GM23248 (cell line): Measurements from ENCODE around the gene LDHAL6B. TPM values are rescaled to one million over a fixed set of nuclear protein-coding genes. Genes with fewer than 3 reads are reported as not detected.
A peak's percentile ranks its signal among the peaks of the same experiment; 100 is the strongest.

Source experiments
- DNase-seq: peaks from one replicate; pipeline ENCODE4 v3.0.0-alpha.2; 2015
- H2AFZ ChIP-seq: fragments of 200-600 bp; sonication (generic); 2 replicates; pipeline ENCODE4 v1.6.1; 2016; ENCODE audit warnings: antibody characterized with exemption
- H3F3A ChIP-seq: fragments of 200-600 bp; sonication (generic); 2 replicates; pipeline ENCODE4 v1.6.1; 2016; ENCODE audit warnings: mild to moderate bottlenecking, antibody characterized with exemption, mixed run types; ENCODE audit not compliant: insufficient read depth
- H3K27ac ChIP-seq: fragments of 200-600 bp; sonication (generic); 2 replicates; pipeline ENCODE4 v1.5.1; 2016; ENCODE audit warnings: mild to moderate bottlenecking
- H3K27me3 ChIP-seq: fragments of 200-600 bp; sonication (generic); replicated peaks from 2 replicates; pipeline ENCODE4 v1.6.1; 2016; ENCODE audit warnings: mild to moderate bottlenecking; ENCODE audit not compliant: insufficient read depth
- H3K36me3 ChIP-seq: fragments of 200-600 bp; sonication (generic); 2 replicates; pipeline ENCODE4 v1.6.1; 2016; ENCODE audit warnings: low read depth, mild to moderate bottlenecking
- H3K4me1 ChIP-seq: fragments of 200-600 bp; sonication (generic); 2 replicates; pipeline ENCODE4 v1.6.1; 2016; ENCODE audit warnings: mild to moderate bottlenecking; ENCODE audit not compliant: insufficient read depth
- H3K4me2 ChIP-seq: fragments of 200-600 bp; sonication (generic); one replicate; pipeline ENCODE4 v1.6.1; 2016; ENCODE audit warnings: mild to moderate bottlenecking; ENCODE audit not compliant: unreplicated experiment
- H3K4me3 ChIP-seq: fragments of 200-600 bp; sonication (generic); 2 replicates; pipeline ENCODE4 v1.5.1; 2016; ENCODE audit warnings: mild to moderate bottlenecking
- H3K79me2 ChIP-seq: fragments of 200-600 bp; sonication (generic); 2 replicates; pipeline ENCODE4 v1.6.1; 2016; ENCODE audit warnings: mild to moderate bottlenecking; ENCODE audit not compliant: insufficient read depth
- H3K9ac ChIP-seq: fragments of 200-600 bp; sonication (generic); 2 replicates; pipeline ENCODE4 v1.6.1; 2016; ENCODE audit warnings: mild to moderate bottlenecking
- H3K9me2 ChIP-seq: fragments of 200-600 bp; sonication (generic); 2 replicates; pipeline ENCODE4 v1.6.1; 2016; ENCODE audit warnings: mixed run types, mild to moderate bottlenecking, moderate library complexity; ENCODE audit not compliant: insufficient read depth
- H3K9me3 ChIP-seq: fragments of 200-600 bp; sonication (generic); one replicate; pipeline ENCODE4 v1.6.1; 2017; ENCODE audit warnings: low read depth
- H4K20me1 ChIP-seq: fragments of 200-600 bp; sonication (generic); 2 replicates; pipeline ENCODE4 v1.6.0; 2016; ENCODE audit not compliant: insufficient read depth
- EZH2 ChIP-seq: fragments of 200-600 bp; sonication (generic); IDR thresholded peaks from 2 replicates; pipeline ENCODE4 v1.6.1; 2018; ENCODE audit warnings: antibody characterized with exemption, mild to moderate bottlenecking; ENCODE audit not compliant: insufficient read depth, poor library complexity, severe bottlenecking
- EZH2phosphoT487 ChIP-seq: fragments of 200-600 bp; sonication (generic); IDR thresholded peaks from 2 replicates; pipeline ENCODE4 v1.6.1; 2018; ENCODE audit warnings: antibody characterized with exemption, moderate library complexity, mild to moderate bottlenecking, low read depth; ENCODE audit not compliant: insufficient read depth
- WGBS, 2 experiments: methylation state at CpG; one replicate each; pipeline ENCODE4 v1.1.6; 2015 to 2017; ENCODE audit warnings: low lambda C conversion rate in 2 of 2, low coverage in 1 of 2; ENCODE audit errors: missing lambda C conversion rate in 2 of 2; 5-methylcytosine and 5-hydroxymethylcytosine counted together
- in situ Hi-C: fragments of 300-500 bp; cut with MboI; formaldehyde crosslinking; loops from 2 replicates; pipeline ENCODE4 v1.15.0; 2020
- polyA plus RNA-seq: library from polyadenylated mRNA; unstranded; fragments of >200 nt; fragmentation: Nextera tagmentation; extraction: Ambion mirVana; gene quantifications from 2 replicates; pipeline ENCODE4 v1.2.1, GENCODE V29; 2016
- total RNA-seq: library from RNA; depleted of rRNA; stranded (reverse); fragments of >200 nt; shearing (Covaris generic); gene quantifications from 2 replicates; pipeline ENCODE4 v1.2.3, GENCODE V29; 2014

The LDHAL6B gene
- total and polyA plus RNA-seq, 2 experiments from 2014 or later: 0.10 TPM; not detected in 1

GRCh38 chr15:59186501-59186900 is 20.1 kb upstream of the LDHAL6B start:
- peak; percentile 64 for DNase-seq
- peaks cover 67% of the 10 kb centered on the region for H3K36me3 ChIP-seq
- no peak overlapping the region for H3K4me2 ChIP-seq
- no peaks in the 10 kb centered on the region for H4K20me1 ChIP-seq
- no peak overlapping the region for H2AFZ ChIP-seq
- H3K27ac ChIP-seq: no peak overlapping the region
- peaks cover 32% of the 10 kb centered on the region for H3F3A ChIP-seq
- 94 to 96% methylated on average over 4 of the region's 4 CpGs for WGBS, 2 experiments
- peaks cover 29% of the 10 kb centered on the region for H3K4me1 ChIP-seq
- H3K27me3 ChIP-seq: no peaks in the 10 kb centered on the region
- no peak overlapping the region for H3K4me3 ChIP-seq
- no peak overlapping the region for H3K9ac ChIP-seq
- no peaks in the 10 kb centered on the region for H3K79me2 ChIP-seq
- no peaks in the 10 kb centered on the region for H3K9me3 ChIP-seq
- no peaks in the 10 kb centered on the region for H3K9me2 ChIP-seq
- in situ Hi-C loops: no loop called here
- TF ChIP-seq EZH2 (no peak), EZH2phosphoT487 (no peak)

DNA sequence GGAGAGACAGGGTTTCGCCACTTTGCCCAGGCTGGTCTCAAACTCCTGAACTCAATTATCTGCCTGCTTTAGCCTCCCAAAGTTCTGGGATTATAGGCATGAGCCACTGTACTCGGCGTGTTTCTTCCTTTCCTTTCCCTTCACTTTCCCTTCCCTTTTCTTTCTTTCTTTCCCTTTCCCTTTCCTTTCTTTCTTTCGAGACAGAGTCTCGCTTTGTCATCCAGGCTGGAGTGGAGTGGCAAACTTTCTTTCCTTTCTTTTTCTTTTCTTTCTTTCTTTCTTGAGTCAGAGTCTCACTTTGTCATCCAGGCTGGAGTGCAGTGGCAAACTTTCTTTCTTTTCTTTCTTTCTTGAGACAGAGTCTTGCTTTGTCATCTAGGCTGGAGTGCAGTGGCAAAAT is 17.4 kb upstream of the LDHAL6B start:
- no peak overlapping the region for H3K27ac ChIP-seq
- H2AFZ ChIP-seq: no peak overlapping the region
- no peaks in the 10 kb centered on the region for H3K27me3 ChIP-seq
- 94 to 99% methylated on average over 5 of the region's 5 CpGs for WGBS, 2 experiments
- H4K20me1 ChIP-seq: no peaks in the 10 kb centered on the region
- peaks cover 45% of the 10 kb centered on the region for H3F3A ChIP-seq
- H3K36me3 ChIP-seq: peaks cover 65% of the 10 kb centered on the region
- H3K4me1 ChIP-seq: peaks cover 37% of the 10 kb centered on the region
- DNase-seq: no peak
- no peaks in the 10 kb centered on the region for H3K9me3 ChIP-seq
- no peaks in the 10 kb centered on the region for H3K79me2 ChIP-seq
- in situ Hi-C loops: no loop called here
- no peak for TF ChIP-seq EZH2phosphoT487
- H3K9me2 ChIP-seq: no peaks in the 10 kb centered on the region
- no peak overlapping the region for H3K9ac ChIP-seq
- no peak overlapping the region for H3K4me2 ChIP-seq
- H3K4me3 ChIP-seq: no peak overlapping the region

- peaks cover 47% of the 10 kb centered on the region for H3F3A ChIP-seq
- peaks cover 63% of the 10 kb centered on the region for H3K36me3 ChIP-seq
- TF ChIP-seq EZH2phosphoT487 (no peak), EZH2 (no peak)
- H3K4me1 ChIP-seq: peaks cover 37% of the 10 kb centered on the region
- no peaks in the 10 kb centered on the region for H3K27me3 ChIP-seq
- H3K4me2 ChIP-seq: no peak overlapping the region
- no peaks in the 10 kb centered on the region for H3K9me2 ChIP-seq
- H4K20me1 ChIP-seq: no peaks in the 10 kb centered on the region
- DNase-seq: no peak
- H2AFZ ChIP-seq: no peak overlapping the region
- no peak overlapping the region for H3K9ac ChIP-seq
- 95 to 97% methylated on average over 7 of the region's 7 CpGs for WGBS, 2 experiments
- no peaks in the 10 kb centered on the region for H3K9me3 ChIP-seq
- in situ Hi-C loops: no loop called here
- no peak overlapping the region for H3K27ac ChIP-seq
- no peak overlapping the region for H3K4me3 ChIP-seq
- H3K79me2 ChIP-seq: no peaks in the 10 kb centered on the region
Measured at GRCh38 chr15:59190291-59190690, 16.4 kb upstream of the LDHAL6B start.

DNA sequence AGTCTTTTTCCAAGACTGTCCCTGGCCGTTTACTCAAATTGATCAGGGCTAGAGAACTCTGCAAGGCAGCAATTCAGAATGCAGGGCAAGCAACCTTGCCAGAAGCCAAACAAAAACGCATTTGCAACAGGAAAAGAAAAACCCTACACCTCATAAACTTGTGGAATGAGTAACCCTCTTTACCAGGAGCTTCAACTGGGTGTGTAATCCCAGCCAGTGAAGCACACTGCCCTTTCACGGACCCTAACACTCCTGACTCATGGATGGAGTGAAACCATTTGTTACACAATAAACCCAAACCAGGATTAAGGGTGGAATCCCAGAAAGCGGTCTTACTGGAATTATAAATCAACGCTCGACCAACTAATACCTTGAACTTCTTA is 14.8 kb upstream of the LDHAL6B start:
- in situ Hi-C loops: no loop called here
- no peaks in the 10 kb centered on the region for H3K9me3 ChIP-seq
- H3F3A ChIP-seq: peaks cover 57% of the 10 kb centered on the region
- peak overlapping the region; percentile 63 for H3K4me3 ChIP-seq
- WGBS, 2 experiments: 1 to 4% methylated on average over 6 of the region's 6 CpGs
- peak overlapping the region; percentile 90 for H3K27ac ChIP-seq
- H3K9ac ChIP-seq: peak overlapping the region; percentile 62
- no peaks in the 10 kb centered on the region for H4K20me1 ChIP-seq
- peak overlapping the region; percentile 90 for H3K4me2 ChIP-seq
- peak; percentile 97 for DNase-seq
- peaks cover 69% of the 10 kb centered on the region for H3K36me3 ChIP-seq
- no peaks in the 10 kb centered on the region for H3K27me3 ChIP-seq
- TF ChIP-seq EZH2phosphoT487: no peak
- no peak for TF ChIP-seq EZH2
- H3K4me1 ChIP-seq: peaks cover 27% of the 10 kb centered on the region
- H2AFZ ChIP-seq: no peak overlapping the region
- no peaks in the 10 kb centered on the region for H3K9me2 ChIP-seq
- no peaks in the 10 kb centered on the region for H3K79me2 ChIP-seq
